ENCODE measurements around the gene PYROXD2.
A peak's percentile ranks its signal among the peaks of the same experiment; 100 is the strongest.
"Not testable (repeated sequence)": the region's sequence is repeated elsewhere in the genome, so short reads cannot be mapped to it uniquely, and the experiment has no call there.

The PYROXD2 gene

DNA sequence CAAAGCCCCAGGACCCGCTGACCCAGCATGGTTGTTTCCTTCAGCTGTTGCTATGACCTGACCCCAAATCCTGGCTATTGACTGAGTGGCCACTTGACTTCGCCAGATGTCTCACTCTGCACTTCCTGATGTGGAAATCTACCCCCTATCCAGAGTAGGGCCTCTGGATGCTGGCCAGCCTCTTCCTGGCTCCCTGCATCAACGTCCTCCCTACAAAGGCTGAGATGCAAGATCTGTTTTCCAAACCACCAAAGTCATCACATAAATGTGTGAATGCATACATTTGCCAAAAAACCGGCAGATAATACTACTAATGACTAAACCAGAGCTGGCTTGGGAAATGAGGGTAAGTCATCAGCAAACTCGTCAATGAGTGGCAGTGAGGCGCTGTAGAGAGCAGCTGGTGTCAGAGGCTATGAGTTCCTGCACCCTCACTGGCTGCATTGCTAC, 70.4 kb downstream of the PYROXD2 start:
- no peak overlapping the region for H3K4me3 ChIP-seq (replicated peaks; ENCODE audit: low read depth, low read length)
- no peak for DNase-seq (ENCODE audit: extremely low read depth, low read depth)

DNA sequence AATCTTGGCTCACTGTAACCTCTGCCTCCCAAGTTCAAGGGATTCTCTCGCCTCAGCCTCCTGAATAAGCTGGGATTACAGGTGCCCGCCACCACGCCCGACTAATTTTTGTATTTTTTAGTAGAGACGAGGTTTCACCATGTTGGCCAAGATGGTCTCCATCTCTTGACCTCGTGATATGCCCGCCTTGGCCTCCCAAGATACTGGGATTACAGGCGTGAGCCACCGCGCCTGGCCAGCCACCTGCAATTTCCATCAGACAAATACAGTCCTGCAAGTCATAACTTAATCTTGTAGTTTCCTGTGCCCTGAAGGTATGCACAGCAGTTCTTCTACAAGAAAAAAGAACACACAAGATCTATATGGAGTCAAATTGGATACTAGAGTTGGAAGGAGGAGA, 73.3 kb downstream of the PYROXD2 start:
- not testable (repeated sequence) for H3K4me3 ChIP-seq (replicated peaks; ENCODE audit: low read depth, low read length); DNase-seq (ENCODE audit: extremely low read depth, low read depth)

More for the DNA sequence above, 70.4 kb downstream of the PYROXD2 start:
- TF ChIP-seq, protein P1, sequence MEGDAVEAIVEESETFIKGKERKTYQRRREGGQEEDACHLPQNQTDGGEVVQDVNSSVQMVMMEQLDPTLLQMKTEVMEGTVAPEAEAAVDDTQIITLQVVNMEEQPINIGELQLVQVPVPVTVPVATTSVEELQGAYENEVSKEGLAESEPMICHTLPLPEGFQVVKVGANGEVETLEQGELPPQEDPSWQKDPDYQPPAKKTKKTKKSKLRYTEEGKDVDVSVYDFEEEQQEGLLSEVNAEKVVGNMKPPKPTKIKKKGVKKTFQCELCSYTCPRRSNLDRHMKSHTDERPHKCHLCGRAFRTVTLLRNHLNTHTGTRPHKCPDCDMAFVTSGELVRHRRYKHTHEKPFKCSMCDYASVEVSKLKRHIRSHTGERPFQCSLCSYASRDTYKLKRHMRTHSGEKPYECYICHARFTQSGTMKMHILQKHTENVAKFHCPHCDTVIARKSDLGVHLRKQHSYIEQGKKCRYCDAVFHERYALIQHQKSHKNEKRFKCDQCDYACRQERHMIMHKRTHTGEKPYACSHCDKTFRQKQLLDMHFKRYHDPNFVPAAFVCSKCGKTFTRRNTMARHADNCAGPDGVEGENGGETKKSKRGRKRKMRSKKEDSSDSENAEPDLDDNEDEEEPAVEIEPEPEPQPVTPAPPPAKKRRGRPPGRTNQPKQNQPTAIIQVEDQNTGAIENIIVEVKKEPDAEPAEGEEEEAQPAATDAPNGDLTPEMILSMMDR (IDR thresholded peaks at IDR 0.05; ENCODE audit: low read depth, low read length, missing control alignments) = no peak

DNA sequence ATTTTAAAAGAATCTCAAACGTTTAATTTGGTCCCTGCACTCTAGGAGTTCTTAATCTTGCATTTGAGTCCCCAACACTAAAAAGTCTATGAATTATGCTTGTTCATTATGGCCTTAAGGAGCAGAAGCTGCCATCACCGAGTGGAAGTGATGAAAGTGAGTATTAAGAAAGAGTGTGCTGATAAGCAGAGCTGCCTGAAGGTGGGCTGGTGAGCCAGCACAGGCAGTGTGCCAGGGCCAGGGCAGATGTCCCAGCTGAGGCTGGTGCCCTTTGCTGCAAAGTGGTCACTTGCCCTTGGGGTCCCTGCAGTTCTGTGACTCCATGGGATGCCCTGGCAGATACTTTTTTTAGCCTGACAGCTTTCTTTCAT, 74.1 kb downstream of the PYROXD2 start:
- TF ChIP-seq, protein P1 (IDR thresholded peaks at IDR 0.05; ENCODE audit: low read depth, low read length, missing control alignments) = peak; percentile 2
- no peak for DNase-seq (ENCODE audit: extremely low read depth, low read depth)
- no peak overlapping the region for H3K4me3 ChIP-seq (replicated peaks; ENCODE audit: low read depth, low read length)

DNA sequence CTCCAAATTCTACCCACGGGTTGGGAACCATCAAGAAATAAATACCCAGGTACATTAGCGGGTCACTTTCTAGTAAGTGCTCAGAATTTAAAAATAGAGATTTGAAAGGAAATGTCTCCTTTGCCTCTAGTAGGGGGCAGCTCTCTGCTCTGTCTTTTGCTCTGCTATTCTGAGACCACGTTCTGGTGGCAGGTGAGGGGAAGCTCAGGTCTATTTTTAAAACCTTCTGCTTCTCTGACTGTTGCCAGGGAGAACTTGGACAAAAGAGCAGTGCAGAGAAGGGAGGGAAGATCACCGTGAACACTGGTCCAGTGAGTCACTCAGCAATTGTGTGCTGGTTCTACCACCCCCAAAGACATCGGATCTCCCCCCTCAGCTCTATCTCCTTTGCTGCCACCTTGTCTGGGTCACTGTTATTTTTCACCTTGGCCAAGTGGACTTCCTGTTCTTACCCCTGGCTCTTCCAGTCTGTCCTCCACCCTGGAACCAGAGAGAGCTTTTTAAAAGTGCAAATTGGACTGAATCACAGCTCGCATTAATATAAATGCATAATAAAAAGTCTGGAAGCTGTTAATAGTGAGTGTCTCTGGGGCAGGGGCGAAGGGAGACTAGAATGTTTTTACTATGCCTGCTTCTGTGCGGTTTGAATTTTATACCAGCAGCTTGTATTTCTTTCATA, 74.6 kb downstream of the PYROXD2 start:
- H3K4me3 ChIP-seq (replicated peaks; ENCODE audit: low read depth, low read length) = no peak overlapping the region
- TF ChIP-seq, protein P1 (IDR thresholded peaks at IDR 0.05; ENCODE audit: low read depth, low read length, missing control alignments) = no peak
- DNase-seq (ENCODE audit: extremely low read depth, low read depth) = no peak

DNA sequence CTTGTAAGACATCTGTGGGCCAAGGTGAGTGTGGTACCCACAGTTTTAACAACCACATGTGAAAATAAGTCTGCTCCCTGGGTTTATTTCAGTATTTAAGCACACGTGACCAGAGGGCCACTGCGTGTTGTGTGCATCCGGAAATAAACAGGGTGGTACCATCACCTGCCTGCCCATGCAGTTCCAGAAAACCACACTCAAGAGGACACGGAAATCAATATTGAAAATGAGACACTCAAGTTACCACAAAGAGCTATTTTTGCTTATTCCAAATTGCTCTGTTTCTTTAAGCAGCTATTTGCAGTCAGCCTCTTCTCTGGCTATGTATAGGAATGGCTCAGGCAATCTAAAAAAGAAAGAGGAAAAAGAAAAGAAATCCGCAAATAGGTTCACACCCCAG, 75.2 kb downstream of the PYROXD2 start:
- TF ChIP-seq, protein P1 (IDR thresholded peaks at IDR 0.05; ENCODE audit: low read depth, low read length, missing control alignments) = no peak
- H3K4me3 ChIP-seq (replicated peaks; ENCODE audit: low read depth, low read length) = no peak overlapping the region
- DNase-seq (ENCODE audit: extremely low read depth, low read depth) = no peak

DNA sequence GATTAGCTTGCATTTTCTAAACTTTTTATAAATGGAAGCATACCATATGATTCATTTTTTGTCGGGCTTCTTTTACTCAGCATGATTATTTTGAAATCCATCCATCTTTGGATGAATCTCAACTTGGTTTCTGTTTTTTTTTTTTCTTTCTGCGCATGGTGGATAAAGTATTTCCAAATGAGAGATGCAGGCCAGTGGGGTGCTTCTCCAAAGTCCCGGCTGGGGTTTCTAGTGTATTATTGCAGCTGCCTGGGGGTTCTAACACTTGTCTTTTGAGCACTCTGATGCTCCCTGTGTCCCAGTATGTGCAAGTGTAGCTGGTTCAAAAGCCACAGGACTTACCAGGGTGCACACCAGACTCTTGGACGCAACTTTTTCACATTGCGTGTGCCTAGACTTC, 76.1 kb downstream of the PYROXD2 start:
- no peak for DNase-seq (ENCODE audit: extremely low read depth, low read depth)
- TF ChIP-seq, protein P1 (IDR thresholded peaks at IDR 0.05; ENCODE audit: low read depth, low read length, missing control alignments) = no peak
- no peak overlapping the region for H3K4me3 ChIP-seq (replicated peaks; ENCODE audit: low read depth, low read length)

DNA sequence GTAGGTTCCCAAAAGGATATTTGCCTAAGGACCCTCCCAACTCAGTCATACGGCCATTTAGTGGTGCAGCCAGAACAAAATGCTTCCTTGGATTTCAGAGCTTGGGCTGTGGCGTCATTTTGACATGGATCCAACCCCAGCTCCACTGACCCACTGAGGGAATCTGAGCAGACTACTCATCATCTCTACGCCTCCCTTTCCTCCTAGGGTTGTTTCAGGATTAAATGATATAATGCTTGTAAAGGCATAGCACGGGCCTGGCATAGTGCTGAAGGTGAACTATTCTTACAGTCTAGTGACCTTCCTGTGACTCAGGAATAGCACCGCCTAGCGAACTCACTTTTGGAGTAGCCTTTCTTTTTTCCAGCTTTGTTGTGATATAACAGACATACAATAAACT, 76.7 kb downstream of the PYROXD2 start:
- TF ChIP-seq, protein P1 (IDR thresholded peaks at IDR 0.05; ENCODE audit: low read depth, low read length, missing control alignments) = no peak
- no peak overlapping the region for H3K4me3 ChIP-seq (replicated peaks; ENCODE audit: low read depth, low read length)

More for the DNA sequence above, 76.7 kb downstream of the PYROXD2 start:
- DNase-seq (ENCODE audit: extremely low read depth, low read depth) = no peak

Data from HFF-Myc (cell line).